ENCODE data around the gene ABHD17A.

The ABHD17A gene

DNA sequence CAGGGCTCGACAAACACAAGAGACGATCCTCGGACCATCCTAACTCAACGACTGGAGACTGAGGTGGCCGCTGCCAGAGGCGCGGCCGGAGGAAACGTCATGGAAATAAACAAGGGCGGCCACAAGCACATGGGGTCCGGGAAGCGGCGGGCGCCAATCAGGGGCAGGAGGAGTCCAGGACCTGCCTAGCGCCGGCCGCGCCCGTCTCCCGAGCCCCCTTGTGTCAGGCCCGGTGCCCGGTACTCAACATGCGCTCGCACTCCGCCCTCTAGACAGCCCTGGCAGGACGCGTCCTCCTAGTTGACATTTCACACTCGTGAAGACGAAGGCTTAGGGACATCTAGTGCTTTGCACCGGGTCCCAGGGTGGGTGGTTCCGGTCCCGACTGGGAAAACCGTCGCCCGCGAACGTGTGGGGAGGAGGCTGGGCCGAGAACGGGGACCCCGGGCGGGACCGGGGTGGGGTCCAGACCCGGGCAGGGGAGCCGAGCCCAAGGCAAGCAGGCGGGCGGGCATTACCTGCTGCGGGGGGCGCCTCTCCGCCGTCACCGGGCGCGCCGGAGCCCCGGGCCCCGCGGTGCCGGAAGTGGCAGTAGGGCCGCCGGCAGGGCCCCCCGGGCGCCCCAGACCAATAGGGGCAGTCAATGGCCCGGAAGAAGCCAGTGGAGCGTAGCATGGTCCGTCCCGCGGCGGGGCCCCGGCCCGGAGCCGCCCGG is 37.5 kb downstream of the ABHD17A start:
- H2BK120ac ChIP-seq (ENCODE audit: low read depth, low read length): peak overlapping the region; percentile 82
- H3K14ac ChIP-seq (ENCODE audit: low read length): no peak overlapping the region
- H2BK12ac ChIP-seq (ENCODE audit: low read length): no peak overlapping the region
- peak overlapping the region; percentile 94 for H2BK5ac ChIP-seq (ENCODE audit: low read length)
- H2AFZ ChIP-seq (ENCODE audit: low read length): peak overlapping the region; percentile 100
- H3K9me3 ChIP-seq (replicated peaks in 1 of 2; ENCODE audit: control insufficient read depth in 2 of 2, insufficient read depth in 1 of 2, low read depth in 1 of 2, low read length in 2 of 2): no peaks in the 10 kb centered on the region
- H3K4me1 ChIP-seq (ENCODE audit: control insufficient read depth in 2 of 2, insufficient read depth in 1 of 2, low read depth in 1 of 2, low read length in 2 of 2): peaks cover 4 to 16% of the 10 kb centered on the region in 2 donors
- no CpG with 5 or more reads among the region's 72 CpGs for WGBS, 2 donors (ENCODE audit: extremely low coverage in 2 of 2, insufficient read length in 2 of 2, insufficient replicate concordance in 1 of 2)
- H3K4me2 ChIP-seq (ENCODE audit: insufficient read depth, low read length, poor library complexity, severe bottlenecking): peak overlapping the region; percentile 98
- H3K79me1 ChIP-seq (ENCODE audit: low read depth, low read length): peaks cover 33% of the 10 kb centered on the region
- peak overlapping the region; percentile 75 for H3K23ac ChIP-seq (ENCODE audit: low read depth, low read length, poor library complexity)
- peaks cover 5 to 22% of the 10 kb centered on the region in 2 donors for H3K36me3 ChIP-seq (replicated peaks in 1 of 2; ENCODE audit: control insufficient read depth in 2 of 2, insufficient read depth in 2 of 2, low read length in 2 of 2)
- DNase-seq (ENCODE audit: low spot score): no peak
- peak overlapping the region; percentile 94 for H3K9ac ChIP-seq (ENCODE audit: low read depth, low read length, poor library complexity)
- H3K27ac ChIP-seq (replicated peaks; ENCODE audit: low read length): peak overlapping the region; percentile 98
- H4K91ac ChIP-seq (ENCODE audit: low read depth, low read length, poor library complexity): no peak overlapping the region
- H3K18ac ChIP-seq (ENCODE audit: low read length): peak overlapping the region; percentile 90
- H3K4me3 ChIP-seq (ENCODE audit: low read length in 2 of 2): peak overlapping the region; percentile 97 to 99
- peak overlapping the region; percentile 12 for H2AK5ac ChIP-seq (ENCODE audit: low read depth, low read length)
- H3K4ac ChIP-seq (ENCODE audit: low read length): no peak overlapping the region
- no peak overlapping the region for H4K8ac ChIP-seq (ENCODE audit: low read depth, low read length)
- H3K27me3 ChIP-seq (ENCODE audit: control insufficient read depth in 3 of 3, insufficient read depth in 3 of 3, low read depth in 1 of 3, low read length in 3 of 3): no peaks in the 10 kb centered on the region
- no peak overlapping the region for H2BK15ac ChIP-seq (ENCODE audit: low read length)

DNA sequence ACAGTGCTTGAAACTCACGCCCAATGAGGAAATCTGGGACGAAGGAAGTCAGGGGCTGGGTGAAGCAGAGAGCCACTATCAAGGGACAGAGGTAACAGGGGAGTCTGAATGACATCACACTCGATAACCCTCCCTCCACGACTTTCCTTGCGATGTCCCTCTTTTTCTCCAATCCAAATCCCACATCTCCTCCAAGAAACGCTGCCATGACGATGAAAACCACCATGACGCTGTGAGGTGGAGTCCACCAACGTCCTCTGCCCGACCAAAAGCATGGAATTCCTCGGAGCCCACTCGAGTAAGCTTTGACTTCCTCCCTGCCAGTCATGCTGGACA is 38.0 kb downstream of the ABHD17A start:
- Histone ChIP-seq H2BK15ac (ENCODE audit: low read length) (no peak overlapping the region), H2BK12ac (ENCODE audit: low read length) (no peak overlapping the region), H3K27me3 (ENCODE audit: control insufficient read depth in 3 of 3, insufficient read depth in 3 of 3, low read depth in 1 of 3, low read length in 3 of 3) (no peaks in the 10 kb centered on the region), H3K9ac (ENCODE audit: low read depth, low read length, poor library complexity) (peak overlapping the region; percentile 70), H3K14ac (ENCODE audit: low read length) (no peak overlapping the region), H3K4me2 (ENCODE audit: insufficient read depth, low read length, poor library complexity, severe bottlenecking) (peak overlapping the region; percentile 98), H3K9me3 (replicated peaks in 1 of 2; ENCODE audit: control insufficient read depth in 2 of 2, insufficient read depth in 1 of 2, low read depth in 1 of 2, low read length in 2 of 2) (no peaks in the 10 kb centered on the region), H3K79me1 (ENCODE audit: low read depth, low read length) (peaks cover 33% of the 10 kb centered on the region), H2BK5ac (ENCODE audit: low read length) (no peak overlapping the region), H4K91ac (ENCODE audit: low read depth, low read length, poor library complexity) (no peak overlapping the region), H3K27ac (replicated peaks; ENCODE audit: low read length) (no peak overlapping the region), H3K18ac (ENCODE audit: low read length) (no peak overlapping the region), H3K36me3 (replicated peaks in 1 of 2; ENCODE audit: control insufficient read depth in 2 of 2, insufficient read depth in 2 of 2, low read length in 2 of 2) (peaks cover 5 to 22% of the 10 kb centered on the region in 2 donors), H3K4me3 (ENCODE audit: low read length in 2 of 2) (peak overlapping the region; percentile 97 to 99), H3K4ac (ENCODE audit: low read length) (no peak overlapping the region), H3K4me1 (ENCODE audit: control insufficient read depth in 2 of 2, insufficient read depth in 1 of 2, low read depth in 1 of 2, low read length in 2 of 2) (peaks cover 4 to 17% of the 10 kb centered on the region in 2 donors), H2BK120ac (ENCODE audit: low read depth, low read length) (no peak overlapping the region), H3K23ac (ENCODE audit: low read depth, low read length, poor library complexity) (no peak overlapping the region), H2AFZ (ENCODE audit: low read length) (no peak overlapping the region), H2AK5ac (ENCODE audit: low read depth, low read length) (no peak overlapping the region), H4K8ac (ENCODE audit: low read depth, low read length) (no peak overlapping the region)
- DNase-seq (ENCODE audit: low spot score): no peak
- no CpG with 5 or more reads among the region's 12 CpGs for WGBS, 2 donors (ENCODE audit: extremely low coverage in 2 of 2, insufficient read length in 2 of 2, insufficient replicate concordance in 1 of 2)

DNA sequence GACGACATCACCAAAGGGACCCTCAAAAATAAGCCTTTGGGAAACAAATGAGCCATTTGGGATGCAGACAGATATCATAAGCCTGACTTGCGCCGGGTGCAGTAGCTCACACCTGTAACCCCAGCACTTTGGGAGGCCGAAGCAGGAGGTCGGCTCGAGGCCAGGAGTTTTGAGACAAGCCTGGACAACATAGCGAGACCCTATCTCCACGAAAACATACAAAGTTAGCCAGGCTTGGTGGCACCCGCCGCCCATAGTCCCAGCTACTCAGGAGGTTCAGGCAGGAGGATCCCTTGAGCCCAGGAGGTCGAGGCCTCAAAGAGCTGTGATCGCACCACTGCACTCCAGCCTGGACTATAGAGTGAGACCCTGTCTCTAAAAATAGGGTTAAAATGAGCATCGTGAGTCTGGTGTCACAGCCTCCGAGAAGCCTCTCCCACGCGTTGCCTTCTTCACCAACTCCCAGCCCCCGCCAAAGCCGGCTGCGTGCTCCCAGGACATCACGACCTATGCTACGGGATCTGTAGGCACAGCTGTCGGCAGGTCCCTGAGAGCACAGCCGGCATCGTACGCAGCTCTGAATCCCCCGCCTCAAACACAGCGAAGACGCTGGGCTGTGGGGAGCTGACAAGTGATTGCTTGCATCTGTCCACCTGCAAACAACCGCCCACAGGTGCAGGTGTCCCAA is 38.6 kb downstream of the ABHD17A start:
- Histone ChIP-seq H2BK5ac (ENCODE audit: low read length) (no peak overlapping the region), H3K27me3 (ENCODE audit: control insufficient read depth in 3 of 3, insufficient read depth in 3 of 3, low read depth in 1 of 3, low read length in 3 of 3) (no peaks in the 10 kb centered on the region), H2AFZ (ENCODE audit: low read length) (no peak overlapping the region), H3K14ac (ENCODE audit: low read length) (no peak overlapping the region), H3K36me3 (replicated peaks in 1 of 2; ENCODE audit: control insufficient read depth in 2 of 2, insufficient read depth in 2 of 2, low read length in 2 of 2) (peaks cover 5 to 22% of the 10 kb centered on the region in 2 donors), H2BK120ac (ENCODE audit: low read depth, low read length) (no peak overlapping the region), H3K9ac (ENCODE audit: low read depth, low read length, poor library complexity) (no peak overlapping the region), H3K79me1 (ENCODE audit: low read depth, low read length) (peaks cover 34% of the 10 kb centered on the region), H4K91ac (ENCODE audit: low read depth, low read length, poor library complexity) (no peak overlapping the region), H3K23ac (ENCODE audit: low read depth, low read length, poor library complexity) (no peak overlapping the region), H3K4me3 (ENCODE audit: low read length in 2 of 2) (peak overlapping the region in 1 of 2 donors; percentile 99), H3K4ac (ENCODE audit: low read length) (no peak overlapping the region), H2BK12ac (ENCODE audit: low read length) (no peak overlapping the region), H3K4me1 (ENCODE audit: control insufficient read depth in 2 of 2, insufficient read depth in 1 of 2, low read depth in 1 of 2, low read length in 2 of 2) (peaks cover 4 to 19% of the 10 kb centered on the region in 2 donors), H4K8ac (ENCODE audit: low read depth, low read length) (no peak overlapping the region), H3K9me3 (replicated peaks in 1 of 2; ENCODE audit: control insufficient read depth in 2 of 2, insufficient read depth in 1 of 2, low read depth in 1 of 2, low read length in 2 of 2) (no peaks in the 10 kb centered on the region), H3K18ac (ENCODE audit: low read length) (no peak overlapping the region), H2BK15ac (ENCODE audit: low read length) (no peak overlapping the region), H3K4me2 (ENCODE audit: insufficient read depth, low read length, poor library complexity, severe bottlenecking) (no peak overlapping the region), H2AK5ac (ENCODE audit: low read depth, low read length) (no peak overlapping the region), H3K27ac (replicated peaks; ENCODE audit: low read length) (no peak overlapping the region)
- no CpG with 5 or more reads among the region's 29 CpGs for WGBS, 2 donors (ENCODE audit: extremely low coverage in 2 of 2, insufficient read length in 2 of 2, insufficient replicate concordance in 1 of 2)
- no peak for DNase-seq (ENCODE audit: low spot score)

- no peak for DNase-seq (ENCODE audit: low spot score)
- H3K4ac ChIP-seq (ENCODE audit: low read length): no peak overlapping the region
These were observed 39.7 kb downstream of the ABHD17A start for GRCh38 chr19:1845642-1846041.

More at GRCh38 chr19:1845642-1846041, 39.7 kb downstream of the ABHD17A start:
- Histone ChIP-seq H3K4me1 (ENCODE audit: control insufficient read depth in 2 of 2, insufficient read depth in 1 of 2, low read depth in 1 of 2, low read length in 2 of 2) (peaks cover 4 to 28% of the 10 kb centered on the region in 2 donors), H3K23ac (ENCODE audit: low read depth, low read length, poor library complexity) (peak overlapping the region; percentile 43), H3K18ac (ENCODE audit: low read length) (no peak overlapping the region), H2BK5ac (ENCODE audit: low read length) (no peak overlapping the region), H2AK5ac (ENCODE audit: low read depth, low read length) (no peak overlapping the region), H2BK120ac (ENCODE audit: low read depth, low read length) (no peak overlapping the region), H3K36me3 (replicated peaks in 1 of 2; ENCODE audit: control insufficient read depth in 2 of 2, insufficient read depth in 2 of 2, low read length in 2 of 2) (peaks cover 5 to 22% of the 10 kb centered on the region in 2 donors), H2BK12ac (ENCODE audit: low read length) (peak overlapping the region; percentile 58), H2AFZ (ENCODE audit: low read length) (no peak overlapping the region), H3K4me3 (ENCODE audit: low read length in 2 of 2) (no peak overlapping the region), H4K91ac (ENCODE audit: low read depth, low read length, poor library complexity) (no peak overlapping the region), H3K27me3 (ENCODE audit: control insufficient read depth in 3 of 3, insufficient read depth in 3 of 3, low read depth in 1 of 3, low read length in 3 of 3) (no peaks in the 10 kb centered on the region), H3K4me2 (ENCODE audit: insufficient read depth, low read length, poor library complexity, severe bottlenecking) (no peak overlapping the region), H3K79me1 (ENCODE audit: low read depth, low read length) (peaks cover 38% of the 10 kb centered on the region), H3K9ac (ENCODE audit: low read depth, low read length, poor library complexity) (peak overlapping the region; percentile 81), H3K14ac (ENCODE audit: low read length) (no peak overlapping the region), H2BK15ac (ENCODE audit: low read length) (no peak overlapping the region), H3K27ac (replicated peaks; ENCODE audit: low read length) (no peak overlapping the region), H4K8ac (ENCODE audit: low read depth, low read length) (no peak overlapping the region), H3K9me3 (replicated peaks in 1 of 2; ENCODE audit: control insufficient read depth in 2 of 2, insufficient read depth in 1 of 2, low read depth in 1 of 2, low read length in 2 of 2) (no peaks in the 10 kb centered on the region)
- WGBS, 2 donors (ENCODE audit: extremely low coverage in 2 of 2, insufficient read length in 2 of 2, insufficient replicate concordance in 1 of 2): no CpG with 5 or more reads among the region's 11 CpGs
